T-helper 2 cell (primary cell): ENCODE data around the gene TAGLN3.

ENCODE experiments used
- DNase-seq, 5 experiments: peaks; one replicate each; pipeline versions ENCODE4 v3.0.0 to v3.0.0-alpha.2; 2012 to 2022

The TAGLN3 gene

GRCh38 chr3:112056451-112056929 lies 57.8 kb downstream of the TAGLN3 start:
- DNase-seq = peak in 1 of 5 experiments; percentile 84

DNA sequence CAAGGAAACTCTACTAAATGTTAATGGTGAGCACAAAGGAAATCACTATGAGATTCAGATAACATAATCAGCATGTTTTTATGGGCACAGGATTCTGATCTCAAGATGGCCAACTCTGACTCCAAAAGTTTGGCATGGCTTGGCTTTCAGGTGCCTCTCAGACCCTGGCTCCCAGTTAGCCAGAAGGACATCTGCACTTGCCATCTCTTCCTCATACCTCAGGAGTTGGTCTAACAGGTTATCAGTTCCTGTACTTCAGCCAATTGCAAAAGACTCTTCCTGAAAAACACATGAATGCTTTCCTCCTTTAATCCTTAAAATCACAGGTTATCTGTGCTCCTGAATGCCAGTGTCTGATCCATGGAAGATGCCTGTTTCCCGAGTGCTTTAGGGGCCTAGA lies 60.8 kb downstream of the TAGLN3 start:
- no peak for DNase-seq

GRCh38 chr3:112061152-112061551 lies 62.4 kb downstream of the TAGLN3 start:
- DNase-seq = no peak
